Measurements from ENCODE around the gene ZNF423. TPM values are rescaled to one million over a fixed set of nuclear protein-coding genes. Genes with fewer than 3 reads are reported as not detected.
A peak's percentile ranks its signal among the peaks of the same experiment; 100 is the strongest.

Gene ZNF423
- total and polyA plus RNA-seq, 2 donors, result 0.52 to 1.6 TPM

DNA sequence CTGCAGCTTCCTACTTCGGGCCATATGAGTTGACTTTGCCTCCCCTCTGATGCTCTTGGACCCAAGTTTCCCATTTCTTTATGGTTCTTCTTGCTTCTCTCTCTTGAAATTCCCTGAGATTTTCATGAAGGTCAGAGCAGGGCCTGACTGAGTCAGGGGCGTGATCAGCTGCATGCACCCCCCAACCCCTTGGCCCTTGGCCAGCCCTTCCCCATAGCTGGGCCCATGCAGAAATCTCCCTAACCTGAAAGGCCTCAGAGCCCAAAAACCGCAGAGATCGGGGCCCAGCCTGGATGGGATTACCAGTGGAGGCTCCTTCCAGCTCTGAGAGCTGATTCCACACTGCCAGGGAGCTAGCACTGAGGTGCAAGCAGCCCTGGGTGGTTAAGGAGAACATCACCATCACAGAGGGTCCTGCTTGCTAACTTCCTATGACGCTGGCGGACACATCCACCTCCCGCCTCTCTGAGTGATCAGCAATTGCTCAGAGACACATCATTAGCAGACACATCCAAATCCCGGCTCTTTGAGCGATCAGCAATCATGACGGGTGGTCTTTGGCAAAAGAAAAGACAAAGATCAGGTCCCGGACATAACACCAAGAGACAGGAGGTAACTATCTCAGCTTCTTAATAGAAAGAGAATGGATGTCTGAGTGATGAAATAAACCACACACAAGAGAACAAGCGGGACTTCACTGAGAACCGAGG, 320.9 kb downstream of the ZNF423 start:
- Histone ChIP-seq H3K4me3 (ENCODE audit: low read length in 2 of 2) (no peak overlapping the region), H3K4me1 (ENCODE audit: control insufficient read depth in 2 of 2, insufficient read depth in 2 of 2, low read length in 2 of 2) (no peaks in the 10 kb centered on the region), H3K9me3 (ENCODE audit: control insufficient read depth in 2 of 2, insufficient read depth in 1 of 2, low read length in 1 of 2) (no peaks in the 10 kb centered on the region), H3K36me3 (ENCODE audit: control insufficient read depth in 2 of 2, insufficient read depth in 2 of 2, low read length in 1 of 2) (no peaks in the 10 kb centered on the region), H3K27me3 (ENCODE audit: control insufficient read depth in 2 of 2, insufficient read depth in 1 of 2, low read length in 1 of 2) (no peaks in the 10 kb centered on the region), H3K27ac (ENCODE audit: low read depth in 1 of 2, low read length in 1 of 2) (no peak overlapping the region)
- DNase-seq (ENCODE audit: low read depth in 6 of 9, low spot score in 9 of 9), result no peak
- 95% methylated on average over 13 of the region's 13 CpGs for WGBS

DNA sequence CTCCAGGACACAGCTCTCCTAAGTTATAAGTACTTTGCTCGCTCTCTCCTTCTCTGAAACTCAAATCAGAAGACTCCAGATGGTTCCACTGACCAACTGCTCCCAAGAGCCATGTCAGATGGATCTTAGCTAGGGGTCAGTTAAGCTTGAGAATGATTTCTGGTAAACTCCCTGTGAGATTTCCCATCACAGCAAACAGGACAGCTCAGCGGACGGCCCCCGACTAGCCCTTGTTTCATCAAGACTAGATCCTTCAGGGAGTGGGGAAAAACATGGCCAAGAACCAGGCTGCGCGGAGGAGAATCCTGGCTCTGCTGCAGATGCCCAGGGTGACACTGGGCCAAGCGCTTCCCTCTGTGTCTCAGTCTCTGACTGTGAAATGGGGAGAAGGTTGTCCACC, 322.5 kb downstream of the ZNF423 start:
- no peak for DNase-seq (ENCODE audit: low read depth in 6 of 9, low spot score in 9 of 9)
- H3K27me3 ChIP-seq (ENCODE audit: control insufficient read depth in 2 of 2, insufficient read depth in 1 of 2, low read length in 1 of 2), result no peaks in the 10 kb centered on the region
- H3K4me3 ChIP-seq (ENCODE audit: low read length in 2 of 2), result no peak overlapping the region
- H3K4me1 ChIP-seq (ENCODE audit: control insufficient read depth in 2 of 2, insufficient read depth in 2 of 2, low read length in 2 of 2), result no peaks in the 10 kb centered on the region
- H3K36me3 ChIP-seq (ENCODE audit: control insufficient read depth in 2 of 2, insufficient read depth in 2 of 2, low read length in 1 of 2), result no peaks in the 10 kb centered on the region
- WGBS, result 99% methylated on average over 7 of the region's 7 CpGs
- peaks cover 0 to 1% of the 10 kb centered on the region in 2 donors for H3K9me3 ChIP-seq (ENCODE audit: control insufficient read depth in 2 of 2, insufficient read depth in 1 of 2, low read length in 1 of 2)
- H3K27ac ChIP-seq (ENCODE audit: low read depth in 1 of 2, low read length in 1 of 2), result no peak overlapping the region

- 97% methylated on average over 15 of the region's 15 CpGs for WGBS
- Histone ChIP-seq H3K4me3 (ENCODE audit: low read length in 2 of 2) (no peak overlapping the region), H3K27me3 (ENCODE audit: control insufficient read depth in 2 of 2, insufficient read depth in 1 of 2, low read length in 1 of 2) (no peaks in the 10 kb centered on the region), H3K4me1 (ENCODE audit: control insufficient read depth in 2 of 2, insufficient read depth in 2 of 2, low read length in 2 of 2) (peaks cover 0 to under 1% of the 10 kb centered on the region in 2 donors), H3K27ac (ENCODE audit: low read depth in 1 of 2, low read length in 1 of 2) (no peak overlapping the region), H3K36me3 (ENCODE audit: control insufficient read depth in 2 of 2, insufficient read depth in 2 of 2, low read length in 1 of 2) (no peaks in the 10 kb centered on the region), H3K9me3 (ENCODE audit: control insufficient read depth in 2 of 2, insufficient read depth in 1 of 2, low read length in 1 of 2) (peaks cover 0 to 1% of the 10 kb centered on the region in 2 donors)
- no peak for DNase-seq (ENCODE audit: low read depth in 6 of 9, low spot score in 9 of 9)
Observed at GRCh38 chr16:49532873-49533272, 323.0 kb downstream of the ZNF423 start.

- Histone ChIP-seq H3K27me3 (ENCODE audit: control insufficient read depth in 2 of 2, insufficient read depth in 1 of 2, low read length in 1 of 2) (no peaks in the 10 kb centered on the region), H3K36me3 (ENCODE audit: control insufficient read depth in 2 of 2, insufficient read depth in 2 of 2, low read length in 1 of 2) (no peaks in the 10 kb centered on the region), H3K27ac (ENCODE audit: low read depth in 1 of 2, low read length in 1 of 2) (no peak overlapping the region), H3K4me1 (ENCODE audit: control insufficient read depth in 2 of 2, insufficient read depth in 2 of 2, low read length in 2 of 2) (peaks cover 0 to 7% of the 10 kb centered on the region in 2 donors), H3K9me3 (ENCODE audit: control insufficient read depth in 2 of 2, insufficient read depth in 1 of 2, low read length in 1 of 2) (peaks cover 0 to 1% of the 10 kb centered on the region in 2 donors), H3K4me3 (ENCODE audit: low read length in 2 of 2) (no peak overlapping the region)
- no peak for DNase-seq (ENCODE audit: low read depth in 6 of 9, low spot score in 9 of 9)
- 79% methylated on average over 22 of the region's 22 CpGs for WGBS
Observed at GRCh38 chr16:49531931-49532840, 323.7 kb downstream of the ZNF423 start.

DNA sequence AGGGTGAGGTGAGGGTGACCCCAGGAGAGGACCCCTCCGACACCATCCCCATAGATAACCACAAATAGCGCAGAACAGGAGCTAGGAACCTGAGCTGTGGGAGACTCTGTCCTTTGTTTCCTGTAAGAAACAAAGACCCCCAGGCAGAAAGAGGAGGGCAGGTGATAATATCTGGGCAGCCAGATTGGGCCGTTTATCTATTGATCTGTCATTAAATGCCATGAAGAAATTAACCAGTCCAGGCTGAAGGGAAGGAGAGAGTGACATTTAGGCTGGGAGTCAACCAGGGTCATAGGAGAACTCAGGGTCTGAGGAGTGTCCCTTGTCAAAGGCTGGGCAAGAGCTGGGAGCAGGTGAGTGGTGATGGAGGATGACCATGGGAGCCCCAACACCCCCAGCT, 324.5 kb downstream of the ZNF423 start:
- Histone ChIP-seq H3K27ac (ENCODE audit: low read depth in 1 of 2, low read length in 1 of 2) (no peak overlapping the region), H3K27me3 (ENCODE audit: control insufficient read depth in 2 of 2, insufficient read depth in 1 of 2, low read length in 1 of 2) (no peaks in the 10 kb centered on the region), H3K4me1 (ENCODE audit: control insufficient read depth in 2 of 2, insufficient read depth in 2 of 2, low read length in 2 of 2) (peaks cover 0 to 9% of the 10 kb centered on the region in 2 donors), H3K4me3 (ENCODE audit: low read length in 2 of 2) (no peak overlapping the region), H3K9me3 (ENCODE audit: control insufficient read depth in 2 of 2, insufficient read depth in 1 of 2, low read length in 1 of 2) (peaks cover 0 to 1% of the 10 kb centered on the region in 2 donors), H3K36me3 (ENCODE audit: control insufficient read depth in 2 of 2, insufficient read depth in 2 of 2, low read length in 1 of 2) (no peaks in the 10 kb centered on the region)
- 87% methylated on average over 3 of the region's 3 CpGs for WGBS
- no peak for DNase-seq (ENCODE audit: low read depth in 6 of 9, low spot score in 9 of 9)

- peak in 1 of 9 donors; percentile 53 for DNase-seq (ENCODE audit: low read depth in 6 of 9, low spot score in 9 of 9)
- no peaks in the 10 kb centered on the region for H3K27me3 ChIP-seq (ENCODE audit: control insufficient read depth in 2 of 2, insufficient read depth in 1 of 2, low read length in 1 of 2)
- H3K36me3 ChIP-seq (ENCODE audit: control insufficient read depth in 2 of 2, insufficient read depth in 2 of 2, low read length in 1 of 2), result no peaks in the 10 kb centered on the region
- H3K4me1 ChIP-seq (ENCODE audit: control insufficient read depth in 2 of 2, insufficient read depth in 2 of 2, low read length in 2 of 2), result peaks cover 0 to 10% of the 10 kb centered on the region in 2 donors
- no peak overlapping the region for H3K4me3 ChIP-seq (ENCODE audit: low read length in 2 of 2)
- H3K9me3 ChIP-seq (ENCODE audit: control insufficient read depth in 2 of 2, insufficient read depth in 1 of 2, low read length in 1 of 2), result peaks cover 0 to 1% of the 10 kb centered on the region in 2 donors
- H3K27ac ChIP-seq (ENCODE audit: low read depth in 1 of 2, low read length in 1 of 2), result no peak overlapping the region
- WGBS, result 35% methylated on average over 11 of the region's 11 CpGs
Observed at GRCh38 chr16:49530427-49530970, 325.4 kb downstream of the ZNF423 start.

DNA sequence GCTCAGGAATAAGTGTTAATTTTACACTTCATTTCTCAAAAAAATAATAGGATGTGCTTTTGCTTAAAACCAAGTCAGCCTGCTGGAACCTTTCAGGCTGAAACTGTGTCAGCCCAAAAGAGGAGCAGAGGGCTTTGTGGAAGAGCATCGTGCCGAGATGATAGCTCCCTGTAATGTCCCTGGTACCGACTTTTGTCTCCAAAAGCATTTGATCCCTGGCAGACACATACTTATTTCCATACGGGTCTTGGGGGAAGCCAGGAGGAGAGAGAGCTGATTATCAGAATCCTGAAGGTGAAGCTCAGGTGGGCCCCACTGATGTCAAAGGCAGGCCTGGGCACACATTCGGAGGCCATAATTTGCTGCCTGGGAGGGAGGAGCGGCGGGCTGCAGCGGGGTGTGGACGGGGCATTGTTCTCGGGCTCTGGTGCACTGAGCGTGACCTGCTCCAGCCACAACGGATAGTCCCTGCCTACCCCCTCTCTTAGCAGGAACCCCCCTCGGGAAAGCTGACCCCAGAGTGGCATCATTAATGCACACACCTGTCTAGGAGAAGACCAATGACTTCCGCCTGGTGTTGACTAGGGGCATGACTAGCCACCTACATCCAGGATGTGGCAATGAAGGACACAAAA, 326.4 kb downstream of the ZNF423 start:
- DNase-seq (ENCODE audit: low read depth in 6 of 9, low spot score in 9 of 9), result no peak
- Histone ChIP-seq H3K36me3 (ENCODE audit: control insufficient read depth in 2 of 2, insufficient read depth in 2 of 2, low read length in 1 of 2) (no peaks in the 10 kb centered on the region), H3K27ac (ENCODE audit: low read depth in 1 of 2, low read length in 1 of 2) (no peak overlapping the region), H3K9me3 (ENCODE audit: control insufficient read depth in 2 of 2, insufficient read depth in 1 of 2, low read length in 1 of 2) (peaks cover 0 to 1% of the 10 kb centered on the region in 2 donors), H3K4me1 (ENCODE audit: control insufficient read depth in 2 of 2, insufficient read depth in 2 of 2, low read length in 2 of 2) (peaks cover 2 to 20% of the 10 kb centered on the region in 2 donors), H3K4me3 (ENCODE audit: low read length in 2 of 2) (no peak overlapping the region), H3K27me3 (ENCODE audit: control insufficient read depth in 2 of 2, insufficient read depth in 1 of 2, low read length in 1 of 2) (no peaks in the 10 kb centered on the region)
- 91% methylated on average over 14 of the region's 14 CpGs for WGBS

DNA sequence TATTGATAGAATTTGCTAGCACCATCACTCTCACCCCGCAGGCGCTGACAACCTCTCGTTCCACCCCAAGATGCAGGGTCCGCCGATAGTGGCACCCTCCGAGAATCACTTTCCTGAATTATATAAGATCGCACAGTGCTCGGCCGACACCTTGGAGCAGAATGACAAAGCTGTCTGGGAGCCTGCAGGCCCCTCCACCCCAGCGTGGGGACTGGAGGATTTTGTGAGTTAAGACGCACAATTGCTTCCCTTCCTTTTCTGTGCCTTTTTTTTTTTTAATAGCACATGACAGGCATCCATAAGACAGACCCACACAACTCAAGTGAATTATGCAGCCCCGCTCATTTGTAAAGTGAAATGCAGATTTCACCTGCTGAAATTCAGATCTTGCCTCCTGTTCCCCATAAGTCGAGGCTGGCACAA, 327.0 kb downstream of the ZNF423 start:
- 67% methylated on average over 13 of the region's 13 CpGs for WGBS
- Histone ChIP-seq H3K4me1 (ENCODE audit: control insufficient read depth in 2 of 2, insufficient read depth in 2 of 2, low read length in 2 of 2) (peaks cover 4 to 27% of the 10 kb centered on the region in 2 donors), H3K27me3 (ENCODE audit: control insufficient read depth in 2 of 2, insufficient read depth in 1 of 2, low read length in 1 of 2) (no peaks in the 10 kb centered on the region), H3K36me3 (ENCODE audit: control insufficient read depth in 2 of 2, insufficient read depth in 2 of 2, low read length in 1 of 2) (no peaks in the 10 kb centered on the region), H3K4me3 (ENCODE audit: low read length in 2 of 2) (peak overlapping the region in 1 of 2 donors; percentile 43), H3K9me3 (ENCODE audit: control insufficient read depth in 2 of 2, insufficient read depth in 1 of 2, low read length in 1 of 2) (peaks cover 0 to 1% of the 10 kb centered on the region in 2 donors), H3K27ac (ENCODE audit: low read depth in 1 of 2, low read length in 1 of 2) (no peak overlapping the region)
- no peak for DNase-seq (ENCODE audit: low read depth in 6 of 9, low spot score in 9 of 9)
